Activated CD8-positive, alpha-beta T cell treated with anti-CD3 and anti-CD28 coated beads, Interleukin-2, amount 10 ng/mL, durations not matched to agents 7 days and 5 days (primary cell): ENCODE results near the gene PRKAB1. TPM values are rescaled to one million over a fixed set of nuclear protein-coding genes. Genes with fewer than 3 reads are reported as not detected.
"Not testable (repeated sequence)": the region's sequence is repeated elsewhere in the genome, so short reads cannot be mapped to it uniquely, and the experiment has no call there.

Experiments
- ATAC-seq: fragments of 150-1000 bp; cut with Tn5 transposase; one replicate; pipeline ENCODE4 v1.10.0; 2021; ENCODE audit warnings: moderate library complexity
- CTCF ChIA-PET: fragments of 350-600 bp; sonication (Branson Sonifier 250); formaldehyde crosslinking; loops from one replicate; lab custom pipeline; 2021; ENCODE audit warnings: antibody characterized with exemption; lab: Charles Lee
- POLR2A ChIA-PET: fragments of 350-600 bp; sonication (Branson Sonifier 250); formaldehyde crosslinking; loops from one replicate; lab custom pipeline; 2021; ENCODE audit warnings: antibody characterized with exemption; lab: Charles Lee
- DNase-seq: peaks from one replicate; pipeline ENCODE4 v3.0.0-alpha.2; 2020
- H3K27ac Mint-ChIP-seq: one replicate; pipeline ENCODE4 v1.8.0; 2021; ENCODE audit warnings: mild to moderate bottlenecking, mixed read lengths
- H3K27me3 Mint-ChIP-seq: one replicate; pipeline ENCODE4 v1.8.0; 2021; ENCODE audit warnings: low read depth, mixed read lengths
- H3K36me3 Mint-ChIP-seq: one replicate; pipeline ENCODE4 v1.8.0; 2021; ENCODE audit warnings: low read depth, mixed read lengths
- H3K4me1 Mint-ChIP-seq: one replicate; pipeline ENCODE4 v1.8.0; 2021; ENCODE audit warnings: low read depth, mixed read lengths
- H3K4me3 Mint-ChIP-seq: one replicate; pipeline ENCODE4 v1.8.0; 2021; ENCODE audit warnings: mild to moderate bottlenecking, mixed read lengths
- H3K9me3 Mint-ChIP-seq: one replicate; pipeline ENCODE4 v1.8.0; 2022; ENCODE audit warnings: mixed read lengths; ENCODE audit not compliant: insufficient read depth
- total RNA-seq, 2 experiments: library from RNA; stranded (reverse); gene quantifications; one replicate each; pipeline ENCODE4 v1.2.3, GENCODE V29; 2021

PRKAB1 gene
- total RNA-seq, 2 experiments from 2014 or later = 31.7 to 33.1 TPM

DNA sequence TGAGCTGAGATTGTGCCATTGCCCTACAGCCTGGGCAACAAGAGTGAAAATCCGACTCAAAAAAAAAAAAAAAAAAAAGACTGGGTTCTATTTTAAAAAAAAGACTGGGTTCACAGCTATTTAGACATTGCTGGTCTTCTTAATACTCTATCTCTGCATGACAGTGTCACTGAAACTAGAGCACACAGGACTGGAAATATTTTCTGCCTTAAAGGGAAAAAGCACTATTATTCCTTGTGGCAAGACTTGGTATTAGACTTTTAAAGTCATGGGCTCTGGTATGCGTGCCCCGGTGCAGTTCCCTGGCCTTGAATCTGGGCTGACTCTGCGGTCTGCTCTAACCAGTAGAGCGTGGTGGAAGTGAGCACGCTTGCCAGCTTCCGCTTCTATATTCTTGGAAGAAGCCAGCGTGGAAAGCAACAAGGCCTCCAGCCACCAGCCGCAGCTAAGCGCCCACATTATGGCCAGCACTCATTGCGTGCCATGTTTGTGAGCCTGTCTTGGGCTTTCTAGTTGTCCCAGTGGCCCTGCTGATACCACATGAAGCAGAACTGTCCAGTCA lies 31.3 kb downstream of the PRKAB1 start:
- no peaks in the 10 kb centered on the region for H3K27me3 Mint-ChIP-seq
- no peak overlapping the region for H3K4me3 Mint-ChIP-seq
- CTCF ChIA-PET = interaction anchor here (1.1 kb wide), 1 partner anchor 31 kb away, joined by 3 read pairs; the partner anchor contains the start of gene PRKAB1
- DNase-seq = no peak
- H3K4me1 Mint-ChIP-seq = no peaks in the 10 kb centered on the region
- ATAC-seq = no peak
- POLR2A ChIA-PET = interaction anchor here (0.5 kb wide), 1 partner anchor 60 kb away, joined by 3 read pairs; no protein-coding TSS in a partner anchor
- H3K9me3 Mint-ChIP-seq = no peaks in the 10 kb centered on the region
- no peak overlapping the region for H3K27ac Mint-ChIP-seq
- peaks cover 46% of the 10 kb centered on the region for H3K36me3 Mint-ChIP-seq

GRCh38 chr12:119700078-119700477 lies 32.1 kb downstream of the PRKAB1 start:
- H3K4me3 Mint-ChIP-seq = no peak overlapping the region
- H3K4me1 Mint-ChIP-seq = no peaks in the 10 kb centered on the region
- H3K36me3 Mint-ChIP-seq = peaks cover 50% of the 10 kb centered on the region
- no peak overlapping the region for H3K27ac Mint-ChIP-seq
- CTCF ChIA-PET = interaction anchor here (1.1 kb wide), 1 partner anchor 32 kb away, joined by 3 read pairs; the partner anchor contains the start of gene PRKAB1
- ATAC-seq = no peak
- no peaks in the 10 kb centered on the region for H3K27me3 Mint-ChIP-seq
- no peaks in the 10 kb centered on the region for H3K9me3 Mint-ChIP-seq
- POLR2A ChIA-PET = no interaction called here
- no peak for DNase-seq

GRCh38 chr12:119704065-119704747 lies 36.3 kb downstream of the PRKAB1 start:
- POLR2A ChIA-PET = no interaction called here
- DNase-seq (no peak), ATAC-seq (no peak)
- no peaks in the 10 kb centered on the region for H3K4me1 Mint-ChIP-seq
- no peaks in the 10 kb centered on the region for H3K27me3 Mint-ChIP-seq
- H3K4me3 Mint-ChIP-seq = no peak overlapping the region
- no peak overlapping the region for H3K27ac Mint-ChIP-seq
- H3K9me3 Mint-ChIP-seq = no peaks in the 10 kb centered on the region
- CTCF ChIA-PET = no interaction called here
- peaks cover 59% of the 10 kb centered on the region for H3K36me3 Mint-ChIP-seq

GRCh38 chr12:119705182-119705581 lies 37.2 kb downstream of the PRKAB1 start:
- Mint-ChIP-seq H3K27me3 (no peaks in the 10 kb centered on the region), H3K4me3 (no peak overlapping the region), H3K4me1 (no peaks in the 10 kb centered on the region), H3K9me3 (no peaks in the 10 kb centered on the region), H3K36me3 (peaks cover 67% of the 10 kb centered on the region), H3K27ac (no peak overlapping the region)
- CTCF ChIA-PET = no interaction called here
- ATAC-seq (no peak), DNase-seq (no peak)
- POLR2A ChIA-PET = no interaction called here

DNA sequence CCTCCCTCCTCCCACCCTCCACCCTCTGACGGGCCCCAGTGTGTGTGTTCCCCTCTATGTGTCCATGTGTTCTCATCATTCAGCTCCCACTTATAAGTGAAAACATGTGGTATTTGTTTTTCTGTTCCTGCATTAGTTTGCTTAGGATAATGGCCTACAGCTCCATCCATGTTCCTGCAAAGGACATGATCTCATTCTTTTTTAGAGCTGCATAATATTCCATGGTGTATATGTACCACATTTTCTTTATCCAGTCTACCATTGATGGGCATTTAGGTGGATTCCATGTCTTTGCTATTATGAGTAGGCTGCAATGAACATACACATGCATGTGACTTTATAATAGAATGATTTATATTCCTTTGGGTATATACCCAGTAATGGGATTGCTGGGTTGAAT lies 38.5 kb downstream of the PRKAB1 start:
- DNase-seq, H3K27ac Mint-ChIP-seq, CTCF ChIA-PET, H3K27me3 Mint-ChIP-seq, H3K4me3 Mint-ChIP-seq, H3K4me1 Mint-ChIP-seq, ATAC-seq, H3K9me3 Mint-ChIP-seq, POLR2A ChIA-PET: not testable (repeated sequence)
- peaks cover 74% of the 10 kb centered on the region for H3K36me3 Mint-ChIP-seq

GRCh38 chr12:119710374-119710964 lies 42.5 kb downstream of the PRKAB1 start:
- ChIA-PET CTCF (no interaction called here), POLR2A (no interaction called here)
- no peak overlapping the region for H3K4me3 Mint-ChIP-seq
- no peak overlapping the region for H3K27ac Mint-ChIP-seq
- ATAC-seq = no peak
- DNase-seq = no peak
- H3K27me3 Mint-ChIP-seq = no peaks in the 10 kb centered on the region
- no peaks in the 10 kb centered on the region for H3K4me1 Mint-ChIP-seq
- H3K36me3 Mint-ChIP-seq = peaks cover 79% of the 10 kb centered on the region
- H3K9me3 Mint-ChIP-seq = no peaks in the 10 kb centered on the region

DNA sequence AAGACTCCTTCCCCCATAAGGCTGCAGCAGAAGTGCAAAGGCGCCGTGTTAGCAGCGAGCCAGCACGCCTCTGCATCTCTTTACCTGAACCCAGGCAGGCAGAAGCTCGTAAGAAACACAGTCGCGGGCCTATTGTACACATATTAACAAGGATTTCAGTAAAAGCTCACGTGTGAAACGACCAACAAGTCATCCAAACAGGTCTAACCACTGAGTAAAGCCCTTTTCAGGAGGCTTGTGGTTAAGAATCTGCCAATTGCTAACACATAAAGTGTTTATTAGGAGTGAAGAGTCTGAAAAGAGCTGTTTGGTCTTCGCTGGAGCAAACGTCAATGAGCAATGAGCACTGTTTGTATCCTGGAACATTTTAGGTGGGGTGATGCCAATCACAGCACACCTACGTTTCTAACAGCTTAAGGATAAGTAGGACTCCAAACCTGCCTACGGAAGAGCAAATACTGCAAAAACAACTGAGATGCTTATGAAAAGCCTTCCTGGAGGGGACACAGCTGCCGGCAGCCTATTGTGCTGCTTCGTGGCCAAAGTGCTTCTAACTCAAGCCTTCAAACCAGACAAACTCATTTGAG lies 43.1 kb downstream of the PRKAB1 start:
- H3K36me3 Mint-ChIP-seq = peaks cover 81% of the 10 kb centered on the region
- no peaks in the 10 kb centered on the region for H3K27me3 Mint-ChIP-seq

GRCh38 chr12:119711693-119712092 lies 43.8 kb downstream of the PRKAB1 start:
- H3K27me3 Mint-ChIP-seq = no peaks in the 10 kb centered on the region
- ChIA-PET POLR2A (no interaction called here), CTCF (no interaction called here)
- no peak for ATAC-seq
- no peaks in the 10 kb centered on the region for H3K9me3 Mint-ChIP-seq
- H3K4me3 Mint-ChIP-seq = no peak overlapping the region
- H3K4me1 Mint-ChIP-seq = no peaks in the 10 kb centered on the region
- no peak overlapping the region for H3K27ac Mint-ChIP-seq
- peaks cover 82% of the 10 kb centered on the region for H3K36me3 Mint-ChIP-seq
- DNase-seq = no peak

More for the DNA sequence above, 43.1 kb downstream of the PRKAB1 start:
- DNase-seq (no peak), ATAC-seq (no peak)
- no peak overlapping the region for H3K4me3 Mint-ChIP-seq
- H3K4me1 Mint-ChIP-seq = no peaks in the 10 kb centered on the region
- POLR2A ChIA-PET = no interaction called here
- H3K9me3 Mint-ChIP-seq = no peaks in the 10 kb centered on the region
- CTCF ChIA-PET = no interaction called here
- H3K27ac Mint-ChIP-seq = no peak overlapping the region

- no peaks in the 10 kb centered on the region for H3K27me3 Mint-ChIP-seq
- ChIA-PET POLR2A (no interaction called here), CTCF (no interaction called here)
- peaks cover 78% of the 10 kb centered on the region for H3K36me3 Mint-ChIP-seq
- DNase-seq (no peak), ATAC-seq (no peak)
- H3K4me3 Mint-ChIP-seq = no peak overlapping the region
- no peak overlapping the region for H3K27ac Mint-ChIP-seq
- no peaks in the 10 kb centered on the region for H3K4me1 Mint-ChIP-seq
- no peaks in the 10 kb centered on the region for H3K9me3 Mint-ChIP-seq
Observed at GRCh38 chr12:119712721-119713120, 44.8 kb downstream of the PRKAB1 start.

DNA sequence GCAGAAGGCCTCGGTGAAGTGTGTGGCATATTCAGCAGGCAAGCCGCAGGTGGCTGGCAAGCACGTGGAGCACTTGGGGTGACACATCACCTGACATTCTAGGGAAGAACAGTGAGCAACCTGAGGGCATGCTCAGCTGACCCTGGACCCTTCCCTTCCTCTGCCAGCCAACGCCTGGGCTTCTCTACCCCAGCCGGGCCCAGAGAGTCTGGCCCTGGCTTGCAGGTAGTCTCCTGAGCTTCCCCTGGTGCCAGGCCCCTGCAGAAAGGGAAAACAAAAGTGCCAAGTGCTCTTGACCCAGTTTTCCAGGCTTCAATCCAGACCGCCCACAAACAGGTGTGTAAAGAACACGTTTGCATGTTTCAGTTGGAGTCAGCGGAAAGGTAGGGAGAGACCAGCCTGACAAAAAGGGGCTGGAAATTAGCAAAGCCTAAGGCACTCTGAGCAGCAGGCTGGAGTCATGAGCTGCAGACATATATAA lies 45.7 kb downstream of the PRKAB1 start:
- no peaks in the 10 kb centered on the region for H3K4me1 Mint-ChIP-seq
- no peak overlapping the region for H3K27ac Mint-ChIP-seq
- no peaks in the 10 kb centered on the region for H3K27me3 Mint-ChIP-seq
- ChIA-PET POLR2A (no interaction called here), CTCF (no interaction called here)
- H3K9me3 Mint-ChIP-seq = no peaks in the 10 kb centered on the region
- peaks cover 80% of the 10 kb centered on the region for H3K36me3 Mint-ChIP-seq
- DNase-seq (no peak), ATAC-seq (no peak)
- no peak overlapping the region for H3K4me3 Mint-ChIP-seq

DNA sequence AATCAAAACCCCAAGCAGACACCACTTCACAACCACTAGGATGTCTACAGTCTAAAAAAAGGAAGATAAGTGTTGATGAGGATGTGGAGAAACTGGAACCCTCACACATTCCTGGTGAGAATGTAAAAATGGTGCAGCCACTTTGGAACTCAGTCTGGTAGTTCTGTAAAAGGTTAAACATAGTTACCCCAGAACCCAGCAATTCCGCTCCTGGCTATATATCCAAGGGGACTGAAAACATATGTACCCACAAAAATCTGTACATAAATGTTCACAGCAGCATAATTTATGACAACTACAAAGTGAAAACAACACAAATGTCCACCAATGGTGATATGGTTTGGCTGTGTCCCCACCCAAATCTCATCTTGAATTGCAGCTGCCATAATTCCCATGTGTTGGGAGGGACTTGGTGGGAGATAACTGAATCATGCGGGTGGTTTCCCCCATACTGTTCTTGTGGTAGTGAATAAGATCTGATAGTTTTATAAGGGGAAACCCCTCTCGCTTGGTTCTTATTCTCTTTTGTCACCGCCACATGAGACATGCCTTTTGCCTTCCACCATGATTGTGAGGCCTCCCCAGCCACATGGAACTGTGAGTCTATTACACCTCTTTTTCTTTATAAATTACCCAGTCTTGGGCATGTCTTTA lies 46.8 kb downstream of the PRKAB1 start:
- Mint-ChIP-seq H3K4me1 (no peaks in the 10 kb centered on the region), H3K27ac (no peak overlapping the region), H3K9me3 (no peaks in the 10 kb centered on the region), H3K4me3 (no peak overlapping the region), H3K36me3 (peaks cover 79% of the 10 kb centered on the region), H3K27me3 (no peaks in the 10 kb centered on the region)
- CTCF ChIA-PET = no interaction called here
- ATAC-seq (no peak), DNase-seq (no peak)
- POLR2A ChIA-PET = no interaction called here

GRCh38 chr12:119715268-119715620 lies 47.3 kb downstream of the PRKAB1 start:
- peaks cover 78% of the 10 kb centered on the region for H3K36me3 Mint-ChIP-seq
- H3K4me1 Mint-ChIP-seq = no peaks in the 10 kb centered on the region
- CTCF ChIA-PET = no interaction called here
- ATAC-seq (no peak), DNase-seq (no peak)
- H3K9me3 Mint-ChIP-seq = no peaks in the 10 kb centered on the region
- no peak overlapping the region for H3K27ac Mint-ChIP-seq
- H3K4me3 Mint-ChIP-seq = no peak overlapping the region
- POLR2A ChIA-PET = no interaction called here
- H3K27me3 Mint-ChIP-seq = no peaks in the 10 kb centered on the region
